HUES64 (cell line): ENCODE data around the gene GNG12.
A peak's percentile ranks its signal among the peaks of the same experiment; 100 is the strongest.

Experiments
- H3K27ac ChIP-seq: 2 replicates; pipeline ENCODE4 v1.7.0; 2013; ENCODE audit warnings: low read depth, low read length, inconsistent platforms
- H3K27me3 ChIP-seq: 2 replicates; pipeline ENCODE4 v1.6.1; 2013; ENCODE audit warnings: mild to moderate bottlenecking, low read length; ENCODE audit not compliant: insufficient read depth
- H3K36me3 ChIP-seq: 2 replicates; pipeline ENCODE4 v1.6.1; 2013; ENCODE audit warnings: mild to moderate bottlenecking, low read length; ENCODE audit not compliant: insufficient read depth
- H3K4me1 ChIP-seq: 2 replicates; pipeline ENCODE4 v1.6.1; 2013; ENCODE audit warnings: mild to moderate bottlenecking, low read length, moderate library complexity; ENCODE audit not compliant: insufficient read depth
- H3K4me3 ChIP-seq: 2 replicates; pipeline ENCODE4 v1.5.1; 2013; ENCODE audit warnings: mild to moderate bottlenecking, low read length, moderate library complexity
- H3K9ac ChIP-seq: 2 replicates; pipeline ENCODE4 v1.6.1; 2013; ENCODE audit warnings: mild to moderate bottlenecking, low read depth, low read length
- H3K9me3 ChIP-seq: 2 replicates; pipeline ENCODE4 v1.6.1; 2013; ENCODE audit warnings: low read depth, low read length; ENCODE audit not compliant: insufficient read depth
- WGBS: fragments of 150-250, 120-280 bp; methylation state at CpG from one replicate; pipeline ENCODE4 v1.1.7; 2013; ENCODE audit warnings: missing lambda C conversion rate; 5-methylcytosine and 5-hydroxymethylcytosine counted together

Gene GNG12

GRCh38 chr1:67750691-67751054 lies 82.6 kb downstream of the GNG12 start:
- no CpG with 5 or more reads among the region's 1 CpG for WGBS
- Histone ChIP-seq H3K4me3 (no peak overlapping the region), H3K4me1 (peaks cover 56% of the 10 kb centered on the region)

DNA sequence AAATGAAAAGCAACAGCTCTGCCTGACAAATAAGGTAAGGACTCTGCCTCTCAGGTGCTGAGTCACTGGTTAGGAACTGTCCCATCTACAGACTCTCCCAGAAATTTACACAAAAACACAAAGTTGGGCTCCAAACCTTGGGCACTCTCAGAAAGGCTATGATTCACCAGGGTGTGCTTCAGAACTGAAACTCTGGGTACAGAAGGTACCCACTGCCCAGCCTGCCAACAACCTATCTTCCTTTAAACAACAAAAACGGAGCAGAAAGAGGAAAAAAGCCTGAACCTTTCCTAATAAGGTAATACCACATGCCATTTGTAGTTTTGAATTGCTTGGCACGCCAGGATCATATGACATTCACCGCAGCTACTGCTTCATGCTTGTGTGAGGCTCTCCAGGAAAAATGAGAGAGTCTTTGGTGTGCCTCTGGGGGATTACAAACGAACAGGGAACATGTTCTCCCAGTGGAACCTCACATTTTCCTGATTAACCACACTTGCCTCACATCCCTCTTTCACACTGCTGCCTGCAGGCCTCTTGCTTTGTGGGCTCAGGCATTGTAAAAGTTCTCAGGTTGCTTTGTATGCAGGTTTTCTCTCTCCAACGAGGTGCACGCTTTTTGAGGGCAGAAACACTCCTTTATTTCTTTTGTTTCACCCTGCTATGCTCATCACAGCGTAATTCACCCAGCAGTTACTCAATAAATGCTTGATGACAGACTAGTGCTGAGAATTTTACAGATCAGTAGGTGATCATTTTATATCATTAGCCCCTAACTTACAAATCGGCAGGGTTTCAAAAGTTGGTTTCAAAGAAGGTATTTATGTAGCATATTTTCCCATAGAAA lies 83.2 kb downstream of the GNG12 start:
- Histone ChIP-seq H3K4me1 (peaks cover 62% of the 10 kb centered on the region), H3K4me3 (peak overlapping the region; percentile 18; the same call in 1 of the 2 replicates), H3K9ac (peak overlapping the region; percentile 70), H3K27ac (peak overlapping the region; percentile 85), H3K36me3 (no peaks in the 10 kb centered on the region), H3K27me3 (no peaks in the 10 kb centered on the region), H3K9me3 (no peaks in the 10 kb centered on the region)
- 25% methylated on average over 7 of the region's 8 CpGs for WGBS

More at GRCh38 chr1:67750691-67751054, 82.6 kb downstream of the GNG12 start:
- Histone ChIP-seq H3K36me3 (no peaks in the 10 kb centered on the region), H3K27ac (peak overlapping the region; percentile 85), H3K27me3 (no peaks in the 10 kb centered on the region), H3K9ac (peak overlapping the region; percentile 70; the same call in 1 of the 2 replicates), H3K9me3 (no peaks in the 10 kb centered on the region)

- peak overlapping the region; percentile 23; the same call in 1 of the 2 replicates for H3K4me3 ChIP-seq
- peaks cover 63% of the 10 kb centered on the region for H3K4me1 ChIP-seq
- H3K9ac ChIP-seq = peak overlapping the region; percentile 70
- no peaks in the 10 kb centered on the region for H3K27me3 ChIP-seq
- no peaks in the 10 kb centered on the region for H3K36me3 ChIP-seq
- no peaks in the 10 kb centered on the region for H3K9me3 ChIP-seq
- peak overlapping the region; percentile 85 for H3K27ac ChIP-seq
- 10% methylated on average over 5 of the region's 5 CpGs for WGBS
These were observed 83.9 kb downstream of the GNG12 start for GRCh38 chr1:67749263-67749843.

DNA sequence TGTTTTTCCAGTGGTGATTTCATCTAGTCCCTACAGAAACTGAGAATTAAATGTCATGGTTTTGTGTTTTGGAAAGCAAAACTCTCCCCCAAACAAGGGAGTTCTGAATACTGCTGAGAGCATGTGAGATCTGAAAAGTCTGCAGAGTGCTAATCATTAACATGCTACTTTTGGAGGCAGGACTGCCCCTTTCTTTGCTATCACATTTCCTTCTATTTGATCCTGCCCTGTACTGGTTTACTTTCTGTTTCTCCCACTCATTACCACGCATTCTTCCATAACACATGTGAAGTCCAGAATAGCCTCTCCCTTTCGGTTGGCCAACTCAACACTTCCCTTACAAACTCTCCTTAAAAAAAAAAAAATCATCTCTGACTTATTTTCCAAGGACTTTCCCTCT lies 84.6 kb downstream of the GNG12 start:
- Histone ChIP-seq H3K9ac (peak overlapping the region; percentile 70; the same call in 1 of the 2 replicates), H3K36me3 (no peaks in the 10 kb centered on the region), H3K9me3 (no peaks in the 10 kb centered on the region), H3K4me3 (no peak overlapping the region; the same call in 1 of the 2 replicates), H3K27ac (peak overlapping the region; percentile 85), H3K4me1 (peaks cover 71% of the 10 kb centered on the region), H3K27me3 (no peaks in the 10 kb centered on the region)
- WGBS = 49% methylated on average over 2 of the region's 2 CpGs

DNA sequence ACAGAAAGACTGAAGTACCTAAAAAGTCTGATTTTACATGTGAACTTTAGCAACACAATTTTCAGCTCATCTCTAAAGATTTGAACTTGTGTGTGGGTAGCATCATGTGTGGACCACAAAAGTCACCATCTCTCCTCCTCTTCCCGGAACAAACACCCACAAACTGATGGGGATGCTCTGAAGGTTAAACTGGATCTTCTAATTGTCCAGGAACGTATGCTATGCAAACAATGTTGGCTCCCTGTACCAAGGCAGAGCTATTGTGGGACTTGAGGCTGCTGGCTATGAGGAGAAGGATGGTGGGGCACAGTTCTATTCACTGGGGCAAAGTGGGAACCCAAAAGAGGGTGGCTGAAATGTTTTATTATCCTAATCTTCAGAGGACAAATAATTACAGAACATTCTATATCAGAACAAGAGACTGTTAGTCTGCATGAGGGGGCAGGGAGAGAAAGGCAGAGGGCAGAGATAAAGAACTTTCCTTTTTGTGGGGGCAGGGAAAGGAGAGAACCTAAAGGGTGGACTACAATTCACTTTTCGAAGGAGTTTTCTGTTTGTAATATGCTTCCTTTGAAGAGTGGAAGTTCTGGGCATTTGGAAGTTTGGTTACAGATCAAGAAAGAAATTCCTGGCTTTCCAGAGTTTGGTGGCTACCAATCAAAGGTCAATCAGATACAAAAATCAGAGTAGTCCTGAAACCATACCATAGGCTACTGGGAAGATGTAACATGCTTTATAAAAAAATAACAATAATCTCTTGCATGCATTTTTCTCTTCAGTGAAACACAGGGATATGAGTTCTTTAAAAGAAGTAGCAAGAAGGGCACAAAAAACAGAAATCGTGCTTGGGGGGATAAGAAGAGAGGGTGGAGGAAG lies 85.4 kb downstream of the GNG12 start:
- Histone ChIP-seq H3K9ac (peak overlapping the region; percentile 70; the same call in 1 of the 2 replicates), H3K9me3 (no peaks in the 10 kb centered on the region), H3K27ac (peak overlapping the region; percentile 85; the same call in 1 of the 2 replicates), H3K4me1 (peaks cover 78% of the 10 kb centered on the region), H3K36me3 (no peaks in the 10 kb centered on the region), H3K4me3 (no peak overlapping the region), H3K27me3 (no peaks in the 10 kb centered on the region)
- 71% methylated on average over 4 of the region's 4 CpGs for WGBS

DNA sequence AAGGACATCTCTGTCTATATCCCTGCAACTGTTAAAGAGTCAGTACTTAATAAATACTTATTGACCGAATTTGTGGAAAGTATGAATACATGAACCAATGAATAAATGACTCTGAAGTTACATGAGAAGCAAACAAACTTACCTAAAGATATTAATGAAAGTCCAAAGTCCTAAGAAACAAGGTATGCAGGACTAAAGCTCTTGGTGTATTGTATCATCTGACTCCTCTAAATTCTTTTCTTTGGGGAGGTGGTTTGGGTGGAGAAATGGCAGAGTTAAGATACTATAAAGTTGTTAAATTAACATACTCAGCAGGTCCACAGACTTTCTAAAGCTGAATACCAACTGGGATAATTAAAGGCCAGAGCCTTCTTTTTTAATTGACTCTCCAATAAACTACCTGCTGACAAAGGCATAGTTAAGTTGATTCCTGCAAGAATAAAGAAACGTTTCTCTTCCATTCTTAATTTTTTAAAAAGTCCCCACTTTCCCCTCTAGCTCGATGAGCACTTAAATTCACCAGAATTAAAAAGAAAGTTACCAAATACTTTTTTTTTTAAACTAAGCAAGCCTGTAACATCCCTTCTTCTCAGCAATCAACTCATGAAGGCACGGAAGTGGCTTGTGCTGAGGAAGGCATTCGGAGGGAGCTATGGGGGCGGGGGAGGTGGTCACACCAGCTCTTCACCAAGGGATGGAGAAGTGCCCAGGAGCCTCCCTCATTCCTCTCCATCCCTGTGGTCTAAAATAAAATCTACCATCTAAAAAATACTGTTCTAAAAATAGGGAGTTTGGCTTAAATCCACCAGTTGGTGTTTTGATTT lies 87.2 kb downstream of the GNG12 start:
- 11% methylated on average over 5 of the region's 6 CpGs for WGBS
- no peaks in the 10 kb centered on the region for H3K9me3 ChIP-seq
- no peaks in the 10 kb centered on the region for H3K36me3 ChIP-seq
- peaks cover 73% of the 10 kb centered on the region for H3K4me1 ChIP-seq
- H3K27me3 ChIP-seq = no peaks in the 10 kb centered on the region
- H3K9ac ChIP-seq = no peak overlapping the region
- H3K4me3 ChIP-seq = peak overlapping the region; percentile 9; the same call in 1 of the 2 replicates
- H3K27ac ChIP-seq = peak overlapping the region; percentile 42; the same call in 1 of the 2 replicates

GRCh38 chr1:67743072-67743725 lies 90.1 kb downstream of the GNG12 start:
- H3K9me3 ChIP-seq = no peaks in the 10 kb centered on the region
- peaks cover 47% of the 10 kb centered on the region for H3K4me1 ChIP-seq
- no peak overlapping the region for H3K9ac ChIP-seq
- no peaks in the 10 kb centered on the region for H3K27me3 ChIP-seq
- H3K4me3 ChIP-seq = no peak overlapping the region
- H3K36me3 ChIP-seq = no peaks in the 10 kb centered on the region
- no peak overlapping the region for H3K27ac ChIP-seq
- WGBS = 58% methylated on average over 3 of the region's 3 CpGs

- no peaks in the 10 kb centered on the region for H3K9me3 ChIP-seq
- WGBS = 87% methylated on average over 1 of the region's 1 CpG
- H3K27me3 ChIP-seq = no peaks in the 10 kb centered on the region
- no peak overlapping the region for H3K9ac ChIP-seq
- H3K4me3 ChIP-seq = no peak overlapping the region
- H3K36me3 ChIP-seq = no peaks in the 10 kb centered on the region
- H3K27ac ChIP-seq = no peak overlapping the region
- H3K4me1 ChIP-seq = peaks cover 35% of the 10 kb centered on the region
These were observed 91.5 kb downstream of the GNG12 start for GRCh38 chr1:67741736-67742135.

DNA sequence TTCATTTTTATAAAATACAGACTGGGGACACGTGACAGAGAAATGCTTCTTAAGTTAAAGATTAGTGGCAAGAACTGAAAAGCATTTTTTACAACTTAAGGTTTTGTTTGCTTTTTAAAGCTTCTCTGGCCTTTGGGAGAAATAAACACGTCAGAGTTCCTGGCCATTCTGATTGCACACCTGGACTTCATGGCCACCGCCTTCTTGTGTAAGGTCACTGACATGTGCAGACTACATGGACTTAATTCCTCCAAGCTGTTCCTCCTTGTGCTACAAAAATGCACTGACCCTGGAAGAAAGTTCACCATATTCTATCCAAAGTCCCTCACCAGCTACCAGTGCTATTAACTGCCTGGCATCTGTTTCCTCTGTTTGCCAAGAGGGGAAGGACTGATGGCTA lies 92.1 kb downstream of the GNG12 start:
- WGBS = 95% methylated on average over 3 of the region's 3 CpGs

GRCh38 chr1:67740543-67740942 lies 92.7 kb downstream of the GNG12 start:
- peaks cover 32% of the 10 kb centered on the region for H3K4me1 ChIP-seq
- H3K27me3 ChIP-seq = no peaks in the 10 kb centered on the region
- H3K27ac ChIP-seq = no peak overlapping the region
- H3K9me3 ChIP-seq = no peaks in the 10 kb centered on the region
- H3K36me3 ChIP-seq = no peaks in the 10 kb centered on the region
- 87% methylated on average over 2 of the region's 3 CpGs for WGBS
- no peak overlapping the region for H3K9ac ChIP-seq
- H3K4me3 ChIP-seq = no peak overlapping the region

More for the DNA sequence above, 92.1 kb downstream of the GNG12 start:
- no peak overlapping the region for H3K9ac ChIP-seq
- H3K4me3 ChIP-seq = no peak overlapping the region
- H3K36me3 ChIP-seq = no peaks in the 10 kb centered on the region
- no peaks in the 10 kb centered on the region for H3K9me3 ChIP-seq
- H3K27me3 ChIP-seq = no peaks in the 10 kb centered on the region
- H3K4me1 ChIP-seq = peaks cover 34% of the 10 kb centered on the region
- H3K27ac ChIP-seq = no peak overlapping the region
